NCI-H2171 treated with DMSO at 0.1 percent for 48 hours (cell line): ENCODE data around the gene GPR18.

Source experiments
- DNase-seq: peaks from one replicate; lab custom pipeline; 2025; lab: John Stamatoyannopoulos, UW

GPR18 gene

GRCh38 chr13:99208185-99208584 is 50.0 kb downstream of the GPR18 start:
- no peak for DNase-seq

- no peak for DNase-seq
These were observed 50.7 kb downstream of the GPR18 start for GRCh38 chr13:99207511-99207910.

- DNase-seq: no peak
These were observed 51.3 kb downstream of the GPR18 start for GRCh38 chr13:99206873-99207272.

GRCh38 chr13:99206226-99206625 is 52.0 kb downstream of the GPR18 start:
- no peak for DNase-seq

DNA sequence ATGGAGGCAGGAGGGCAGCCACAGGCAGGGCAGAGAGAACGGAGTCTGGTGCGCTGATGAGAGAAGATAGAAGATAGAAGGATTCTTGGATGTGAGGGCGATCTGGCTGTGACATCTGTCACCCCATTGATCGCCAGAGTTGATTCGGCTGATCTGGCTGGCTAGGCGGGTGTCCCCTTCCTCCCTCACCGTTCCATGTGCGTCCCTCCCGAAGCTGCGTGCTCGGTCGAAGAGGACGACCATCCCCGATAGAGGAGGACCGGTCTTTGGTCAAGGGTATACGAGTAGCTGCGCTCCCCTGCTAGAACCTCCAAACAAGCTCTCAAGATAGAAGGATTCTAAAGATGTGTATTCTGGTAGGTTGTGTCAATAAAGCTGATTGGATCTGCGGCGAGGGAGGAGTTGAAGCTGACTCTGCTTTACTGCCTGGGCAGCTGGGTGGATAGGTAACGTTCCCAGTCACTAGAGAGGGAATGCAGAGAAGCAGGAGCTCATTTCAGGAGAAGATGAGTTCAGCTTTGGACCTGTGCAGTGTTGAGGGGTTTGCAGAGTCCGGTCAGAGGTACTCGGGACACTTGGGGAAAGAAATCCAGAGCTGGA is 52.5 kb downstream of the GPR18 start:
- DNase-seq: no peak
